OCI-LY3 (cell line): ENCODE data around the gene ANO10.

Experiments used
- H2AFZ ChIP-seq: fragments of 200-600, 300-600 bp; shearing (Covaris generic); 2 replicates; pipeline ENCODE4 v1.6.0; 2014; ENCODE audit warnings: antibody characterized with exemption, low read depth, low read length
- H3K27ac ChIP-seq: fragments of 200-600, 300-600 bp; sonication (generic); 2 replicates; pipeline ENCODE4 v1.5.1; 2014; ENCODE audit warnings: mild to moderate bottlenecking, low read length, moderate library complexity, mixed read lengths
- H3K27me3 ChIP-seq: fragments of 200-600, 300-600 bp; sonication (generic); 2 replicates; pipeline ENCODE4 v1.6.1; 2014; ENCODE audit warnings: low read depth, low read length, mixed read lengths
- H3K36me3 ChIP-seq: fragments of 200-600, 300-600 bp; sonication (generic); replicated peaks from 2 replicates; pipeline ENCODE3; 2014; ENCODE audit warnings: low read depth, low read length, mixed read lengths
- H3K4me1 ChIP-seq: fragments of 300-600, 200-600 bp; sonication (generic); 2 replicates; pipeline ENCODE4 v1.6.1; 2014; ENCODE audit warnings: low read length, mixed read lengths
- H3K4me2 ChIP-seq: fragments of 200-600, 300-600 bp; sonication (generic); 2 replicates; pipeline ENCODE4 v1.6.1; 2014; ENCODE audit warnings: low read length, mixed read lengths
- H3K4me3 ChIP-seq: fragments of 300-600, 200-600 bp; sonication (generic); 2 replicates; pipeline ENCODE4 v1.5.1; 2014; ENCODE audit warnings: antibody characterized with exemption, mild to moderate bottlenecking, low read length, moderate library complexity
- H3K79me2 ChIP-seq: fragments of 300-600, 200-600 bp; shearing (Covaris generic); 2 replicates; pipeline ENCODE4 v1.6.1; 2014; ENCODE audit warnings: mild to moderate bottlenecking, low read length, mixed read lengths
- H3K9ac ChIP-seq: fragments of 300-600, 200-600 bp; shearing (Covaris generic); 2 replicates; pipeline ENCODE4 v1.6.0; 2014; ENCODE audit warnings: mild to moderate bottlenecking, low read length, moderate library complexity
- H3K9me3 ChIP-seq: fragments of 200-600, 300-600 bp; shearing (Covaris generic); 2 replicates; pipeline ENCODE4 v1.6.1; 2014; ENCODE audit warnings: low read length, mixed read lengths; ENCODE audit not compliant: insufficient read depth
- H4K20me1 ChIP-seq: fragments of 200-600, 300-600 bp; sonication (generic); 2 replicates; pipeline ENCODE4 v1.6.1; 2016; ENCODE audit warnings: low read length, mixed read lengths; ENCODE audit not compliant: insufficient read depth
- EZH2phosphoT487 ChIP-seq: fragments of 200-600 bp; shearing (Covaris generic); IDR thresholded peaks from 2 replicates; pipeline ENCODE4 v1.6.1; 2018; ENCODE audit warnings: antibody characterized with exemption, mixed run types, low read depth
- TF ChIP-seq, protein P1 (sequence below): fragments of 200-600, 300-600 bp; sonication (generic); IDR thresholded peaks from 2 replicates; pipeline ENCODE4 v1.5.1; 2014; ENCODE audit warnings: antibody characterized with exemption, low read length, low read depth

Gene ANO10

GRCh38 chr3:43434431-43434830 is 187.4 kb downstream of the ANO10 start:
- TF ChIP-seq, protein P1, sequence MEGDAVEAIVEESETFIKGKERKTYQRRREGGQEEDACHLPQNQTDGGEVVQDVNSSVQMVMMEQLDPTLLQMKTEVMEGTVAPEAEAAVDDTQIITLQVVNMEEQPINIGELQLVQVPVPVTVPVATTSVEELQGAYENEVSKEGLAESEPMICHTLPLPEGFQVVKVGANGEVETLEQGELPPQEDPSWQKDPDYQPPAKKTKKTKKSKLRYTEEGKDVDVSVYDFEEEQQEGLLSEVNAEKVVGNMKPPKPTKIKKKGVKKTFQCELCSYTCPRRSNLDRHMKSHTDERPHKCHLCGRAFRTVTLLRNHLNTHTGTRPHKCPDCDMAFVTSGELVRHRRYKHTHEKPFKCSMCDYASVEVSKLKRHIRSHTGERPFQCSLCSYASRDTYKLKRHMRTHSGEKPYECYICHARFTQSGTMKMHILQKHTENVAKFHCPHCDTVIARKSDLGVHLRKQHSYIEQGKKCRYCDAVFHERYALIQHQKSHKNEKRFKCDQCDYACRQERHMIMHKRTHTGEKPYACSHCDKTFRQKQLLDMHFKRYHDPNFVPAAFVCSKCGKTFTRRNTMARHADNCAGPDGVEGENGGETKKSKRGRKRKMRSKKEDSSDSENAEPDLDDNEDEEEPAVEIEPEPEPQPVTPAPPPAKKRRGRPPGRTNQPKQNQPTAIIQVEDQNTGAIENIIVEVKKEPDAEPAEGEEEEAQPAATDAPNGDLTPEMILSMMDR, result no peak
- TF ChIP-seq EZH2phosphoT487, result no peak
- no peak overlapping the region for H3K4me3 ChIP-seq
- H3K27ac ChIP-seq, result no peak overlapping the region
- H3K36me3 ChIP-seq, result peaks cover 24% of the 10 kb centered on the region
- no peaks in the 10 kb centered on the region for H3K9me3 ChIP-seq
- H4K20me1 ChIP-seq, result no peaks in the 10 kb centered on the region; the same call in 1 of the 2 replicates
- H3K4me2 ChIP-seq, result no peak overlapping the region
- H3K79me2 ChIP-seq, result no peaks in the 10 kb centered on the region
- peaks cover 5% of the 10 kb centered on the region for H3K4me1 ChIP-seq
- H3K27me3 ChIP-seq, result no peaks in the 10 kb centered on the region
- no peak overlapping the region for H3K9ac ChIP-seq
- H2AFZ ChIP-seq, result no peak overlapping the region

GRCh38 chr3:43432462-43432861 is 189.3 kb downstream of the ANO10 start:
- TF ChIP-seq, protein P1, result no peak
- no peak for TF ChIP-seq EZH2phosphoT487
- peaks cover 26% of the 10 kb centered on the region for H3K36me3 ChIP-seq
- H3K4me1 ChIP-seq, result peaks cover 5% of the 10 kb centered on the region
- no peak overlapping the region for H2AFZ ChIP-seq
- no peaks in the 10 kb centered on the region for H3K79me2 ChIP-seq
- H3K4me3 ChIP-seq, result no peak overlapping the region
- H3K4me2 ChIP-seq, result no peak overlapping the region
- H3K27me3 ChIP-seq, result no peaks in the 10 kb centered on the region
- H4K20me1 ChIP-seq, result no peaks in the 10 kb centered on the region; the same call in 1 of the 2 replicates
- no peak overlapping the region for H3K27ac ChIP-seq
- no peaks in the 10 kb centered on the region for H3K9me3 ChIP-seq
- no peak overlapping the region for H3K9ac ChIP-seq

DNA sequence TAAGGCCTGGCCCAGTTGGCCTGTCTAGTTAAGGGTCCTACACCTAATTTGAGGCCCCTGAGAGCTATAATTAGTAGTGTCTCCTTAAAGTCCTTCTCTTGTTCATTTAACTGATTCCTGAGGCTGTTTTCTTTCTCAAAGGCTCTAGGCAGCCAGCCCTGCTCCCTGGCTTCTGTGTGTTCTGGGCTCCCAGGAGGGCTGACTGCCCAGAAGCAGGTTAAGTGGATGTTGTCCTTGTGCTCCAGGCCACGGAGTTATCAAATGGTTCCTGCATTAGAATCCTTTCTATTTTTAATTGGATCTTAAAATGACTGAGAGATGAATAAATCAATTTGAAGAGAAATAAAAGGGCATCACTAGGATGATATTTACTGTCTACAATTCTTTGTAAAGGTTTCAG is 195.4 kb downstream of the ANO10 start:
- no peak overlapping the region for H3K27ac ChIP-seq
- H2AFZ ChIP-seq, result no peak overlapping the region
- H4K20me1 ChIP-seq, result no peaks in the 10 kb centered on the region
- no peak overlapping the region for H3K9ac ChIP-seq
- H3K36me3 ChIP-seq, result peaks cover 35% of the 10 kb centered on the region
- H3K4me1 ChIP-seq, result no peaks in the 10 kb centered on the region
- H3K4me3 ChIP-seq, result no peak overlapping the region
- no peaks in the 10 kb centered on the region for H3K79me2 ChIP-seq
- no peak overlapping the region for H3K4me2 ChIP-seq
- TF ChIP-seq, protein P1, result no peak
- TF ChIP-seq EZH2phosphoT487, result no peak
- H3K27me3 ChIP-seq, result no peaks in the 10 kb centered on the region
- H3K9me3 ChIP-seq, result no peaks in the 10 kb centered on the region; the same call in 1 of the 2 replicates

GRCh38 chr3:43425829-43426228 is 196.0 kb downstream of the ANO10 start:
- Histone ChIP-seq H2AFZ (no peak overlapping the region), H3K4me2 (no peak overlapping the region), H3K36me3 (peaks cover 33% of the 10 kb centered on the region), H3K4me1 (no peaks in the 10 kb centered on the region), H3K4me3 (no peak overlapping the region), H3K27me3 (no peaks in the 10 kb centered on the region), H3K9ac (no peak overlapping the region), H3K79me2 (no peaks in the 10 kb centered on the region), H4K20me1 (no peaks in the 10 kb centered on the region), H3K9me3 (no peaks in the 10 kb centered on the region; the same call in 1 of the 2 replicates), H3K27ac (no peak overlapping the region)
- TF ChIP-seq, protein P1, result no peak
- TF ChIP-seq EZH2phosphoT487, result no peak
